WTC11 (cell line): ENCODE results near the gene RPL36. TPM values are rescaled to one million over a fixed set of nuclear protein-coding genes. Genes with fewer than 3 reads are reported as not detected.

Experiments used
- ATAC-seq: fragments of 200-7000 bp; cut with Tn5 transposase; 2 replicates; pipeline ENCODE4 v1.10.0; 2021; ENCODE audit warnings: mild to moderate bottlenecking, moderate library complexity
- CTCF ChIA-PET: fragments of 300-600 bp; sonication (Branson Sonifier 250); formaldehyde crosslinking; loops from one replicate; lab custom pipeline; 2021; ENCODE audit warnings: antibody characterized with exemption; lab: Charles Lee
- POLR2A ChIA-PET: fragments of 350-600 bp; sonication (Branson Sonifier 250); formaldehyde crosslinking; loops from one replicate; lab custom pipeline; 2021; ENCODE audit warnings: antibody characterized with exemption; lab: Charles Lee
- DNase-seq: peaks from one replicate; pipeline ENCODE4 v3.0.0; 2021; ENCODE audit warnings: low spot score
- H3K27ac Mint-ChIP-seq: 2 replicates; pipeline ENCODE4 v1.8.0; 2021; ENCODE audit warnings: mixed read lengths
- H3K27me3 Mint-ChIP-seq: 2 replicates; pipeline ENCODE4 v1.8.0; 2021; ENCODE audit warnings: low read depth, mild to moderate bottlenecking, moderate library complexity, mixed read lengths
- H3K36me3 Mint-ChIP-seq: 2 replicates; pipeline ENCODE4 v1.8.0; 2021; ENCODE audit warnings: mixed read lengths
- H3K4me1 Mint-ChIP-seq: 2 replicates; pipeline ENCODE4 v1.8.0; 2022; ENCODE audit warnings: mixed read lengths
- H3K4me3 Mint-ChIP-seq: 2 replicates; pipeline ENCODE4 v1.8.0; 2021; ENCODE audit warnings: mild to moderate bottlenecking, moderate library complexity, mixed read lengths
- H3K9me3 Mint-ChIP-seq: 2 replicates; pipeline ENCODE4 v1.8.0; 2021; ENCODE audit warnings: mixed read lengths
- ATF1 ChIP-seq: sonication (generic); formaldehyde crosslinking; IDR thresholded peaks from 2 replicates; pipeline ENCODE4 v1.8.1; 2023; ENCODE audit warnings: mild to moderate bottlenecking, moderate library complexity, missing genetic modification reagents
- CREB1 ChIP-seq: sonication (generic); formaldehyde crosslinking; IDR thresholded peaks from 2 replicates; pipeline ENCODE4 v1.8.0; 2023; ENCODE audit warnings: mild to moderate bottlenecking, missing genetic modification reagents
- ELF4 ChIP-seq: sonication (generic); formaldehyde crosslinking; IDR thresholded peaks from 2 replicates; pipeline ENCODE4 v1.8.1; 2022; ENCODE audit warnings: low read depth, mild to moderate bottlenecking, moderate library complexity, missing genetic modification reagents
- ETV6 ChIP-seq: sonication (generic); formaldehyde crosslinking; IDR thresholded peaks from 2 replicates; pipeline ENCODE4 v1.8.1; 2022; ENCODE audit warnings: mild to moderate bottlenecking, missing genetic modification reagents
- NFYB ChIP-seq: sonication (generic); formaldehyde crosslinking; conservative IDR thresholded peaks from 2 replicates; pipeline ENCODE4 v1.8.0; 2022; ENCODE audit warnings: low read depth, missing genetic modification reagents
- NR2C2 ChIP-seq: sonication (generic); formaldehyde crosslinking; IDR thresholded peaks from 2 replicates; pipeline ENCODE4 v1.8.0; 2022; ENCODE audit warnings: mild to moderate bottlenecking, missing genetic modification reagents
- ZNF219 ChIP-seq: sonication (generic); formaldehyde crosslinking; IDR thresholded peaks from 2 replicates; pipeline ENCODE4 v1.8.0; 2023; ENCODE audit warnings: missing genetic modification reagents, mild to moderate bottlenecking, borderline replicate concordance
- ZNF263 ChIP-seq: sonication (generic); formaldehyde crosslinking; IDR thresholded peaks from 2 replicates; pipeline ENCODE4 v1.8.1; 2022; ENCODE audit warnings: low read depth, mild to moderate bottlenecking, moderate library complexity, missing genetic modification reagents
- total RNA-seq: library from RNA; stranded (reverse); gene quantifications from 3 replicates; pipeline ENCODE4 v1.2.3, GENCODE V29; 2021
- TF ChIP-seq, protein P1 (sequence below): sonication (generic); formaldehyde crosslinking; IDR thresholded peaks from 2 replicates; pipeline ENCODE4 v1.8.0; 2023; ENCODE audit warnings: missing genetic modification reagents, mild to moderate bottlenecking, borderline replicate concordance
- TF ChIP-seq, protein P2 (sequence below): sonication (generic); formaldehyde crosslinking; IDR thresholded peaks from 2 replicates; pipeline ENCODE4 v1.8.0; 2022; ENCODE audit warnings: missing genetic modification reagents
- TF ChIP-seq, protein P3 (sequence below): sonication (generic); formaldehyde crosslinking; IDR thresholded peaks from 2 replicates; pipeline ENCODE4 v1.8.1; 2023; ENCODE audit warnings: mild to moderate bottlenecking, missing genetic modification reagents, moderate library complexity
- TF ChIP-seq, protein P4 (sequence below): fragments of 200-600 bp; IDR thresholded peaks from 2 replicates; pipeline ENCODE4 v1.8.0; 2022; ENCODE audit warnings: antibody characterized with exemption
- TF ChIP-seq, protein P5 (sequence below): sonication (generic); formaldehyde crosslinking; IDR thresholded peaks from 2 replicates; pipeline ENCODE4 v1.8.0; 2022; ENCODE audit warnings: mild to moderate bottlenecking, missing genetic modification reagents
- TF ChIP-seq, protein P6 (sequence below): fragments of 250-450 bp; sonication (Bioruptor Pico); IDR thresholded peaks from 2 replicates; pipeline ENCODE4 v2.1.2; 2022; ENCODE audit warnings: mild to moderate bottlenecking, moderate library complexity
- TF ChIP-seq, protein P7 (sequence below): sonication (generic); formaldehyde crosslinking; IDR thresholded peaks from 2 replicates; pipeline ENCODE4 v1.8.1; 2022; ENCODE audit warnings: mild to moderate bottlenecking, moderate library complexity, missing genetic modification reagents

RPL36 gene
- total RNA-seq, 1 experiment from 2014 or later, result 1,080 TPM

DNA sequence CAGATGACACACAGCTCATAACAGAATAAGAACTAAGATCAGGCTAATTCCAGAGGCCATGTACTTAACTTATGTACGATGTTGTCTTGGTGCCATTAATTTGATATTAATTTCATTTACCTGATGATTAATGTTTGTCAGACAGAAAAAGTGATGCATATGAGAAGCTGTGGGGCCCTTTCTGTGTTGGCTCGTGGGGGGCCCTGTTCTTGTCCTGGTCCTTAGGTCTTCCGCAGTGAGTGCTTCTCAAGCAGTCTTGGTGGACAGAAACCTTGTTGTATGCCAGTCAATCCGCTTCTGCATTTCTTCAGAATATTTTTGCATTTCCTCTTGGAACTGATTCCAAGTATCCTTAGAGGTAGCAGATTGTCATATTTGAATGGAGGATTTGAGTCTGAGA is 47.0 kb upstream of the RPL36 start (continued):
- TF ChIP-seq NFYB (CRISPR knock-in tag) (no peak), ZNF263 (no peak)
- TF ChIP-seq, protein P1, sequence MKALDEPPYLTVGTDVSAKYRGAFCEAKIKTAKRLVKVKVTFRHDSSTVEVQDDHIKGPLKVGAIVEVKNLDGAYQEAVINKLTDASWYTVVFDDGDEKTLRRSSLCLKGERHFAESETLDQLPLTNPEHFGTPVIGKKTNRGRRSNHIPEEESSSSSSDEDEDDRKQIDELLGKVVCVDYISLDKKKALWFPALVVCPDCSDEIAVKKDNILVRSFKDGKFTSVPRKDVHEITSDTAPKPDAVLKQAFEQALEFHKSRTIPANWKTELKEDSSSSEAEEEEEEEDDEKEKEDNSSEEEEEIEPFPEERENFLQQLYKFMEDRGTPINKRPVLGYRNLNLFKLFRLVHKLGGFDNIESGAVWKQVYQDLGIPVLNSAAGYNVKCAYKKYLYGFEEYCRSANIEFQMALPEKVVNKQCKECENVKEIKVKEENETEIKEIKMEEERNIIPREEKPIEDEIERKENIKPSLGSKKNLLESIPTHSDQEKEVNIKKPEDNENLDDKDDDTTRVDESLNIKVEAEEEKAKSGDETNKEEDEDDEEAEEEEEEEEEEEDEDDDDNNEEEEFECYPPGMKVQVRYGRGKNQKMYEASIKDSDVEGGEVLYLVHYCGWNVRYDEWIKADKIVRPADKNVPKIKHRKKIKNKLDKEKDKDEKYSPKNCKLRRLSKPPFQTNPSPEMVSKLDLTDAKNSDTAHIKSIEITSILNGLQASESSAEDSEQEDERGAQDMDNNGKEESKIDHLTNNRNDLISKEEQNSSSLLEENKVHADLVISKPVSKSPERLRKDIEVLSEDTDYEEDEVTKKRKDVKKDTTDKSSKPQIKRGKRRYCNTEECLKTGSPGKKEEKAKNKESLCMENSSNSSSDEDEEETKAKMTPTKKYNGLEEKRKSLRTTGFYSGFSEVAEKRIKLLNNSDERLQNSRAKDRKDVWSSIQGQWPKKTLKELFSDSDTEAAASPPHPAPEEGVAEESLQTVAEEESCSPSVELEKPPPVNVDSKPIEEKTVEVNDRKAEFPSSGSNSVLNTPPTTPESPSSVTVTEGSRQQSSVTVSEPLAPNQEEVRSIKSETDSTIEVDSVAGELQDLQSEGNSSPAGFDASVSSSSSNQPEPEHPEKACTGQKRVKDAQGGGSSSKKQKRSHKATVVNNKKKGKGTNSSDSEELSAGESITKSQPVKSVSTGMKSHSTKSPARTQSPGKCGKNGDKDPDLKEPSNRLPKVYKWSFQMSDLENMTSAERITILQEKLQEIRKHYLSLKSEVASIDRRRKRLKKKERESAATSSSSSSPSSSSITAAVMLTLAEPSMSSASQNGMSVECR (CRISPR knock-in tag), result no peak
- TF ChIP-seq, protein P2, sequence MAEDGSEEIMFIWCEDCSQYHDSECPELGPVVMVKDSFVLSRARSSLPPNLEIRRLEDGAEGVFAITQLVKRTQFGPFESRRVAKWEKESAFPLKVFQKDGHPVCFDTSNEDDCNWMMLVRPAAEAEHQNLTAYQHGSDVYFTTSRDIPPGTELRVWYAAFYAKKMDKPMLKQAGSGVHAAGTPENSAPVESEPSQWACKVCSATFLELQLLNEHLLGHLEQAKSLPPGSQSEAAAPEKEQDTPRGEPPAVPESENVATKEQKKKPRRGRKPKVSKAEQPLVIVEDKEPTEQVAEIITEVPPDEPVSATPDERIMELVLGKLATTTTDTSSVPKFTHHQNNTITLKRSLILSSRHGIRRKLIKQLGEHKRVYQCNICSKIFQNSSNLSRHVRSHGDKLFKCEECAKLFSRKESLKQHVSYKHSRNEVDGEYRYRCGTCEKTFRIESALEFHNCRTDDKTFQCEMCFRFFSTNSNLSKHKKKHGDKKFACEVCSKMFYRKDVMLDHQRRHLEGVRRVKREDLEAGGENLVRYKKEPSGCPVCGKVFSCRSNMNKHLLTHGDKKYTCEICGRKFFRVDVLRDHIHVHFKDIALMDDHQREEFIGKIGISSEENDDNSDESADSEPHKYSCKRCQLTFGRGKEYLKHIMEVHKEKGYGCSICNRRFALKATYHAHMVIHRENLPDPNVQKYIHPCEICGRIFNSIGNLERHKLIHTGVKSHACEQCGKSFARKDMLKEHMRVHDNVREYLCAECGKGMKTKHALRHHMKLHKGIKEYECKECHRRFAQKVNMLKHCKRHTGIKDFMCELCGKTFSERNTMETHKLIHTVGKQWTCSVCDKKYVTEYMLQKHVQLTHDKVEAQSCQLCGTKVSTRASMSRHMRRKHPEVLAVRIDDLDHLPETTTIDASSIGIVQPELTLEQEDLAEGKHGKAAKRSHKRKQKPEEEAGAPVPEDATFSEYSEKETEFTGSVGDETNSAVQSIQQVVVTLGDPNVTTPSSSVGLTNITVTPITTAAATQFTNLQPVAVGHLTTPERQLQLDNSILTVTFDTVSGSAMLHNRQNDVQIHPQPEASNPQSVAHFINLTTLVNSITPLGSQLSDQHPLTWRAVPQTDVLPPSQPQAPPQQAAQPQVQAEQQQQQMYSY (CRISPR knock-in tag), result no peak

DNA sequence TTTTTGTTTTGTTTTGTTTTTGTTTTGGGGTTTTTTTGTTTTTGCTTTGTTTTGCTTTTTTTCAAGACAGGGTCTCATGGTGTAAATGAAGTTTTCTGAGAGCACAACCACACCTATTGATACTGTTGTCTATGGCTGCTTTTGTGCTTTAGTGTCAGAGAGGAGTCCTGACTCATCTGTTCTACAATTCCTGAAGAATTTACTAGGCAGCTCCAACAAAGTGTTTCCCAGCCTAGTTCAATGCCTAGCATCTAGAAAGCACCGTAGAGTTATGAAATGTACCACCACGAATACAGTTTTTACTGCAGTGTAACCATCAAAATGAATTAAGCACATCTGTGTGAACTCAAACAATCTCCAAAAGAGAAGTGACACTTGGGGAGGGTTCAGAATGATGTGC is 46.1 kb upstream of the RPL36 start:
- no peaks in the 10 kb centered on the region for H3K9me3 Mint-ChIP-seq
- ChIA-PET POLR2A (no interaction called here), CTCF (no interaction called here)
- no peak overlapping the region for H3K27ac Mint-ChIP-seq
- DNase-seq (no peak), ATAC-seq (no peak)
- no peaks in the 10 kb centered on the region; the same call in 1 of the 2 replicates for H3K27me3 Mint-ChIP-seq
- H3K4me1 Mint-ChIP-seq, result peaks cover 5% of the 10 kb centered on the region
- no peak overlapping the region for H3K4me3 Mint-ChIP-seq
- H3K36me3 Mint-ChIP-seq, result peaks cover 74% of the 10 kb centered on the region
- TF ChIP-seq ETV6 (CRISPR knock-in tag) (no peak), CREB1 (CRISPR knock-in tag) (no peak), ELF4 (CRISPR knock-in tag) (no peak), NR2C2 (CRISPR knock-in tag) (no peak), ATF1 (CRISPR knock-in tag) (no peak), ZNF263 (no peak), ZNF219 (CRISPR knock-in tag) (no peak)
- TF ChIP-seq, protein P3, sequence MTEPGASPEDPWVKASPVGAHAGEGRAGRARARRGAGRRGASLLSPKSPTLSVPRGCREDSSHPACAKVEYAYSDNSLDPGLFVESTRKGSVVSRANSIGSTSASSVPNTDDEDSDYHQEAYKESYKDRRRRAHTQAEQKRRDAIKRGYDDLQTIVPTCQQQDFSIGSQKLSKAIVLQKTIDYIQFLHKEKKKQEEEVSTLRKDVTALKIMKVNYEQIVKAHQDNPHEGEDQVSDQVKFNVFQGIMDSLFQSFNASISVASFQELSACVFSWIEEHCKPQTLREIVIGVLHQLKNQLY (CRISPR knock-in tag), result no peak
- TF ChIP-seq, protein P4, sequence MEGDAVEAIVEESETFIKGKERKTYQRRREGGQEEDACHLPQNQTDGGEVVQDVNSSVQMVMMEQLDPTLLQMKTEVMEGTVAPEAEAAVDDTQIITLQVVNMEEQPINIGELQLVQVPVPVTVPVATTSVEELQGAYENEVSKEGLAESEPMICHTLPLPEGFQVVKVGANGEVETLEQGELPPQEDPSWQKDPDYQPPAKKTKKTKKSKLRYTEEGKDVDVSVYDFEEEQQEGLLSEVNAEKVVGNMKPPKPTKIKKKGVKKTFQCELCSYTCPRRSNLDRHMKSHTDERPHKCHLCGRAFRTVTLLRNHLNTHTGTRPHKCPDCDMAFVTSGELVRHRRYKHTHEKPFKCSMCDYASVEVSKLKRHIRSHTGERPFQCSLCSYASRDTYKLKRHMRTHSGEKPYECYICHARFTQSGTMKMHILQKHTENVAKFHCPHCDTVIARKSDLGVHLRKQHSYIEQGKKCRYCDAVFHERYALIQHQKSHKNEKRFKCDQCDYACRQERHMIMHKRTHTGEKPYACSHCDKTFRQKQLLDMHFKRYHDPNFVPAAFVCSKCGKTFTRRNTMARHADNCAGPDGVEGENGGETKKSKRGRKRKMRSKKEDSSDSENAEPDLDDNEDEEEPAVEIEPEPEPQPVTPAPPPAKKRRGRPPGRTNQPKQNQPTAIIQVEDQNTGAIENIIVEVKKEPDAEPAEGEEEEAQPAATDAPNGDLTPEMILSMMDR, result no peak
- TF ChIP-seq, protein P5, sequence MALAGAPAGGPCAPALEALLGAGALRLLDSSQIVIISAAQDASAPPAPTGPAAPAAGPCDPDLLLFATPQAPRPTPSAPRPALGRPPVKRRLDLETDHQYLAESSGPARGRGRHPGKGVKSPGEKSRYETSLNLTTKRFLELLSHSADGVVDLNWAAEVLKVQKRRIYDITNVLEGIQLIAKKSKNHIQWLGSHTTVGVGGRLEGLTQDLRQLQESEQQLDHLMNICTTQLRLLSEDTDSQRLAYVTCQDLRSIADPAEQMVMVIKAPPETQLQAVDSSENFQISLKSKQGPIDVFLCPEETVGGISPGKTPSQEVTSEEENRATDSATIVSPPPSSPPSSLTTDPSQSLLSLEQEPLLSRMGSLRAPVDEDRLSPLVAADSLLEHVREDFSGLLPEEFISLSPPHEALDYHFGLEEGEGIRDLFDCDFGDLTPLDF (CRISPR knock-in tag), result no peak
- TF ChIP-seq, protein P2 (CRISPR knock-in tag), result no peak
- TF ChIP-seq, protein P6, sequence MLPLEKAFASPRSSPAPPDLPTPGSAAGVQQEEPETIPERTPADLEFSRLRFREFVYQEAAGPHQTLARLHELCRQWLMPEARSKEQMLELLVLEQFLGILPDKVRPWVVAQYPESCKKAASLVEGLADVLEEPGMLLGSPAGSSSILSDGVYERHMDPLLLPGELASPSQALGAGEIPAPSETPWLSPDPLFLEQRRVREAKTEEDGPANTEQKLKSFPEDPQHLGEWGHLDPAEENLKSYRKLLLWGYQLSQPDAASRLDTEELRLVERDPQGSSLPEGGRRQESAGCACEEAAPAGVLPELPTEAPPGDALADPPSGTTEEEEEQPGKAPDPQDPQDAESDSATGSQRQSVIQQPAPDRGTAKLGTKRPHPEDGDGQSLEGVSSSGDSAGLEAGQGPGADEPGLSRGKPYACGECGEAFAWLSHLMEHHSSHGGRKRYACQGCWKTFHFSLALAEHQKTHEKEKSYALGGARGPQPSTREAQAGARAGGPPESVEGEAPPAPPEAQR, result no peak
- TF ChIP-seq, protein P7, sequence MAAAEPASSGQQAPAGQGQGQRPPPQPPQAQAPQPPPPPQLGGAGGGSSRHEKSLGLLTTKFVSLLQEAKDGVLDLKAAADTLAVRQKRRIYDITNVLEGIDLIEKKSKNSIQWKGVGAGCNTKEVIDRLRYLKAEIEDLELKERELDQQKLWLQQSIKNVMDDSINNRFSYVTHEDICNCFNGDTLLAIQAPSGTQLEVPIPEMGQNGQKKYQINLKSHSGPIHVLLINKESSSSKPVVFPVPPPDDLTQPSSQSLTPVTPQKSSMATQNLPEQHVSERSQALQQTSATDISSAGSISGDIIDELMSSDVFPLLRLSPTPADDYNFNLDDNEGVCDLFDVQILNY (CRISPR knock-in tag), result no peak
